A673 (cell line): Measurements from ENCODE around the gene ZBTB7B. TPM values are rescaled to one million over a fixed set of nuclear protein-coding genes. Genes with fewer than 3 reads are reported as not detected.
A peak's percentile ranks its signal among the peaks of the same experiment; 100 is the strongest.

Experiments
- BruUV-seq: library from RNA; stranded (reverse); fragments of 400-500 nt; replicated peaks from 2 replicates; lab custom pipeline; 2021; lab: Mats Ljungman, UMichigan
- CTCF ChIA-PET: fragments of 300-600 bp; sonication (Branson Sonifier 250); formaldehyde crosslinking; loops from one replicate; lab custom pipeline; 2022; ENCODE audit warnings: antibody characterized with exemption; lab: Charles Lee
- POLR2A ChIA-PET: fragments of 300-600 bp; sonication (Branson Sonifier 250); formaldehyde crosslinking; loops from one replicate; lab custom pipeline; 2022; ENCODE audit warnings: antibody characterized with exemption; ENCODE audit not compliant: low non-redundant PET; lab: Charles Lee
- DNase-seq: peaks from one replicate; pipeline ENCODE4 v3.0.0-alpha.2; 2015; ENCODE audit warnings: low spot score
- H3K27ac ChIP-seq: fragments of 200-600 bp; sonication (generic); 2 replicates; pipeline ENCODE4 v1.5.1; 2016; ENCODE audit warnings: mixed run types, low read depth, mild to moderate bottlenecking, mixed read lengths, antibody characterized with exemption, low read length; ENCODE audit not compliant: poor library complexity, severe bottlenecking
- H3K27me3 ChIP-seq: fragments of 200-600 bp; sonication (generic); replicated peaks from 2 replicates; pipeline ENCODE4 v1.6.1; 2017; ENCODE audit warnings: mixed run types, low read depth, mild to moderate bottlenecking, mixed read lengths, antibody characterized with exemption, low read length; ENCODE audit not compliant: insufficient read depth, poor library complexity
- H3K36me3 ChIP-seq: fragments of 200-600 bp; sonication (generic); 2 replicates; pipeline ENCODE4 v1.6.1; 2016; ENCODE audit warnings: mixed run types, mild to moderate bottlenecking, mixed read lengths, antibody characterized with exemption, low read length; ENCODE audit not compliant: insufficient read depth, poor library complexity, severe bottlenecking
- H3K4me1 ChIP-seq: fragments of 200-600 bp; sonication (generic); 2 replicates; pipeline ENCODE4 v1.6.1; 2017; ENCODE audit warnings: mixed run types, mild to moderate bottlenecking, mixed read lengths, antibody characterized with exemption, low read length; ENCODE audit not compliant: insufficient read depth, poor library complexity, severe bottlenecking
- H3K4me3 ChIP-seq: fragments of 200-600 bp; sonication (generic); 2 replicates; pipeline ENCODE4 v1.5.1; 2016; ENCODE audit warnings: low read depth, mixed run types, mild to moderate bottlenecking, mixed read lengths, low read length; ENCODE audit not compliant: poor library complexity, severe bottlenecking
- H3K9me3 ChIP-seq: fragments of 200-600 bp; sonication (generic); 2 replicates; pipeline ENCODE4 v1.6.1; 2016; ENCODE audit warnings: mixed run types, low read depth, mild to moderate bottlenecking, mixed read lengths, antibody characterized with exemption, low read length; ENCODE audit not compliant: poor library complexity, severe bottlenecking
- CTCF ChIP-seq: fragments of 300-800, 200-600 bp; sonication (generic); conservative IDR thresholded peaks from 2 replicates; pipeline ENCODE4 v1.5.1; 2017; ENCODE audit warnings: low read depth, mild to moderate bottlenecking, antibody characterized with exemption, low read length, moderate library complexity, mixed read lengths
- EZH2 ChIP-seq: fragments of 200-600 bp; sonication (generic); IDR thresholded peaks from 2 replicates; pipeline ENCODE4 v1.6.1; 2017; ENCODE audit warnings: borderline replicate concordance, low read depth, mild to moderate bottlenecking, mixed read lengths, antibody characterized with exemption, low read length; ENCODE audit not compliant: poor library complexity, severe bottlenecking
- intact Hi-C: fragments of 100-400 bp; cut with micrococcal nuclease; formaldehyde crosslinking; loops from one replicate; pipeline ENCODE4 v1.10.0; 2022; ENCODE audit not compliant: unreplicated experiment
- total RNA-seq: library from RNA; stranded (reverse); gene quantifications from 2 replicates; pipeline ENCODE4 v1.2.3, GENCODE V29; 2021

ZBTB7B gene
- total RNA-seq, 1 experiment from 2014 or later: 19.2 TPM

GRCh38 chr1:155000411-155000725 is 2.2 kb upstream of the ZBTB7B start:
- Histone ChIP-seq H3K36me3 (no peaks in the 10 kb centered on the region), H3K9me3 (no peaks in the 10 kb centered on the region), H3K4me3 (peak overlapping the region; percentile 85), H3K27ac (peak overlapping the region; percentile 94), H3K27me3 (no peaks in the 10 kb centered on the region), H3K4me1 (peaks cover 18% of the 10 kb centered on the region)
- DNase-seq: no peak
- no peak for TF ChIP-seq CTCF
- TF ChIP-seq EZH2: no peak
- BruUV-seq: no TSS peak
- CTCF ChIA-PET: interaction anchor here (0.6 to 1.1 kb wide), 2 partner anchors 44 to 50 kb away, joined by 3 to 10 read pairs; partner anchors contain the start of gene ADAM15
- POLR2A ChIA-PET: no interaction called here
- intact Hi-C loops: loop anchor here (5.0 kb wide), 2 partner anchors 82 to 443 kb away; partner anchors contain the start of gene UBE2Q1

- Histone ChIP-seq H3K9me3 (no peaks in the 10 kb centered on the region), H3K27ac (peak overlapping the region; percentile 94), H3K36me3 (no peaks in the 10 kb centered on the region), H3K27me3 (no peaks in the 10 kb centered on the region), H3K4me3 (peak overlapping the region; percentile 85), H3K4me1 (peaks cover 20% of the 10 kb centered on the region)
- BruUV-seq: no TSS peak
- ChIA-PET POLR2A (no interaction called here), CTCF (interaction anchor here (0.7 to 1.4 kb wide), 3 partner anchors 16 to 441 kb away, joined by 3 to 7 read pairs (median 3); partner anchors contain the start of gene PBXIP1)
- intact Hi-C loops: loop anchor here (5.0 kb wide), 2 partner anchors 81 to 444 kb away; partner anchors contain the start of gene UBE2Q1
- DNase-seq: peak; percentile 92
- no peak for TF ChIP-seq EZH2
- TF ChIP-seq CTCF: 0 out of 2 replicates have a peak, but pooled peaks have one; percentile 7
Measured at GRCh38 chr1:155000726-155001424, 1.7 kb upstream of the ZBTB7B start.

GRCh38 chr1:155001425-155001674 is 1.3 kb upstream of the ZBTB7B start:
- peak; percentile 79 for DNase-seq
- Histone ChIP-seq H3K36me3 (no peaks in the 10 kb centered on the region), H3K4me1 (peaks cover 20% of the 10 kb centered on the region), H3K27me3 (no peaks in the 10 kb centered on the region), H3K9me3 (no peaks in the 10 kb centered on the region), H3K4me3 (peak overlapping the region; percentile 85), H3K27ac (peak overlapping the region; percentile 94)
- ChIA-PET POLR2A (no interaction called here), CTCF (interaction anchor here (0.7 to 1.4 kb wide), 3 partner anchors 16 to 442 kb away, joined by 3 to 7 read pairs (median 3); partner anchors contain the start of gene PBXIP1)
- intact Hi-C loops: loop anchor here (5.0 kb wide), 2 partner anchors 81 to 444 kb away; partner anchors contain the start of gene UBE2Q1
- no TSS peak for BruUV-seq
- TF ChIP-seq CTCF (no peak), EZH2 (no peak)
